ENCODE data around the gene P3R3URF.

Gene P3R3URF

DNA sequence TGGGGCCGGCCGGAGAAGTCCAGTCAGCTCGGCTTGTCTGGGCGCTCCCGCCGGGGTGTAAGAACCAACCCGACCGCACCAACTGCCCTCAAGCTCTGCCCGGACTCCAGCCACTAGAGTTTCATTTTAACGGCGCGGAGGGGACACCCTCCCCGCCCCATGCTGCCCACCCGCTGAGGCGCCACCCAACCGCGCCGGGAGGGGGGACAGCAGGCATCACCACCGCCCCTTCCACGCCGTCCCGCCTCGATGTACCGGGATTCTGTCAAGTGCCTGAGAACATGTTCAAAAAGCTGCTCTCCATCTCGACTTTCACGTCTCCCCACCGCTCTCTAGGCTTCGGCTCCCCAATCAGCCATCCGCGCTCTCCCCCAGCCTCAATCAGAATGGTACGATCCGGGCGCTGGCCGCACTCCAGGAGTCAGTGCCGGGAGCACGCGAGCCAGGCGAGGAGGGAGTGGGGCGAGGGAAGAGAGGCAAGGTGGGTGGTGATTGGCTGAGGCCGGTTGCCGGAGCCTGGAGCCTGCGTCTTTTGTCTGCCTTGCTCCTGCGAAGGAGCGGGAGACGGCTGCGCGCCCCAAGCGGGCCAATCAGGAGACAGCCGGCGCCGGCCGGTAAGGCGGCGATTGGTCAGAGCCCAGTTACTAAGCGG, 43.6 kb downstream of the P3R3URF start, which contains the start of gene PIK3R3:
PIK3R3 (minus strand) TSS at position 101 of the 652 bp plus-strand sequence. CDS start 677 bp downstream, outside the sequence.
- DNase-seq (ENCODE audit: low read depth in 3 of 3): peak; percentile 82 to 90 (median 83)

DNA sequence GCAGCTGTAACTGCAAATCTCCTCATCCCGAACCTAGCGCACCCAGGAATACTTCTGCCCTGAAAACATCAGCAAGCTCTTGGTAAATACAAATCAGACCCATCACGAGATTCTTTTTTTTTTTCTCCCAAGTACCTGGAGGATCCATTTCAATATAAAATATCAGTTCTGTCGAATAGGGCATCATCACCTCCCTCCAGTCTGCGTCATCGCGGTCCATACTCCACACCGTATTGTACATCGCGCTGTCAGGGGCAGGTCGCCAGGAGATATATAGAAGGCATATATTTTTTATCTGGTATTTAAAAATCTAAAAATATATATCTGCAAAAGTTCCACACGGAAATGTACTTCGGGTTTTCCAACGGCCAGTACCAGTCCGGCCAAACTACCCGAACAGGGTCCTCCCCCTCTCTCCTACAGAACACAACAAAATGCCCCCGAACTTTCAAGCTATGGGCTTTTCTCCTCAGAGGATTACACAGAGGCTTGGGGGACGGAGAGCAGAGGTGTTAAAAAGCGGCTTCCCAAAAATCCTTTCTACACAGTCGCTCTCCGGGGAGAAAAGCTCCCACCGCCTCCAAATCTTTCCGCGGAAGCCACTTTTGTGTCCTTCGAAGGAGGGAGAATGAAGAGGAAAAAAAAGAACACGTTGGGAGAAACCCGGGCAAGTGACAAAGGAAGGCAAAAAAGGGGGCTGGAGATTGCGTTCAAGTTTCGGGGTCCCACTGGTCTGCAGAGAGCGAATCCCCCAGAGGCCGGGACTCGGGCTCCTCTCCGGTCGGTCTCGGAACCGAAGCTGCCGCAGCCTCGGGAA, 44.4 kb downstream of the P3R3URF start:
- peak; percentile 6 to 17 (median 12) for DNase-seq (ENCODE audit: low read depth in 3 of 3)

GRCh38 chr1:46131093-46131492, 45.2 kb downstream of the P3R3URF start:
- DNase-seq (ENCODE audit: low read depth in 3 of 3): no peak

DNA sequence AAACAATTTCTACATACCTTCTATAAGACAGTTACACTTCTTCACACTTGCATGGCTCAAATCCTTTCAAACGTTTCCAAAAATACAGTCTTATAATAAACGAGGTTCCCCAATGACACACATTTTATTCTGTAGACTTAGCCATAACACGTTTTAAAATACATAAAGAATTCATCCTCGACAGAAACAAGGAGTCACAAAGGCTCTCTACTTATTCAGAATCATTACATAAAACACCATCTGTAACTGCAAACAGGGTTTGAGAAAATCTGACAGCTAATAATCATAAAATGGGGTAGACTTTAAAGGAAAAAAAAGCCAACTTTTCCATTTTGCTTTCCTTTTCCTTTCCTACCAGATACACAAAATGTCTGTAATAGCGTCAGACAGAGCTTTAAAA, 45.7 kb downstream of the P3R3URF start:
- DNase-seq (ENCODE audit: low read depth in 3 of 3): no peak

- no peak for DNase-seq (ENCODE audit: low read depth in 3 of 3)
These were observed 46.2 kb downstream of the P3R3URF start for GRCh38 chr1:46130121-46130520.

- DNase-seq (ENCODE audit: low read depth in 3 of 3): no peak
These were observed 47.9 kb downstream of the P3R3URF start for GRCh38 chr1:46128344-46128743.
